Stimulated activated CD8-positive, alpha-beta memory T cell treated with anti-CD3 and anti-CD28 coated beads, Interleukin-15, amount 100 ng/mL, for 4 hours (primary cell): ENCODE data around the gene KRTAP29-1.
A peak's percentile ranks its signal among the peaks of the same experiment; 100 is the strongest.

Experiments used
- DNase-seq, 2 donors: peaks; one replicate each; pipeline ENCODE4 v3.0.0-alpha.2; 2020; ENCODE audit warnings: low read depth in 2 of 2

Gene KRTAP29-1

DNA sequence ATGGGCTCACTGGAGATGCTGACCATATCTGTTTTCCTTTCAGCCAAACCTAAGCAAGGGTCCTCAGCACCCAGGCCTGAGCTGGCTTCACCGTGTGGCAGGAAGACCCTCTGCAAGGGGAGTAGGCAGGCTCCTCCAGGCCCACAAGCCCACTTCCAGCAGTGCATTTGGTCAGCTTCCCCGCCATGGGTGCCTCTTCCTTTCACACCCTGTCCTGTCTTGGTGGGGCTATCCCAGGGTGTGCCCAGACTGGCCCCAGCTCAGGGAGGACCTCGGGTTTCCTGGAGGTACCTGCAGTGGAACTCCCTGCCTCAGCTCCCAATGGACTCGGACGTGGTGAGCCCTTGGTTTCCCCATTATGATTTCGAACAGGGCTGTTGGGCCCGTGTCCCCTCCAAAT is 25.6 kb upstream of the KRTAP29-1 start:
- no peak for DNase-seq

DNA sequence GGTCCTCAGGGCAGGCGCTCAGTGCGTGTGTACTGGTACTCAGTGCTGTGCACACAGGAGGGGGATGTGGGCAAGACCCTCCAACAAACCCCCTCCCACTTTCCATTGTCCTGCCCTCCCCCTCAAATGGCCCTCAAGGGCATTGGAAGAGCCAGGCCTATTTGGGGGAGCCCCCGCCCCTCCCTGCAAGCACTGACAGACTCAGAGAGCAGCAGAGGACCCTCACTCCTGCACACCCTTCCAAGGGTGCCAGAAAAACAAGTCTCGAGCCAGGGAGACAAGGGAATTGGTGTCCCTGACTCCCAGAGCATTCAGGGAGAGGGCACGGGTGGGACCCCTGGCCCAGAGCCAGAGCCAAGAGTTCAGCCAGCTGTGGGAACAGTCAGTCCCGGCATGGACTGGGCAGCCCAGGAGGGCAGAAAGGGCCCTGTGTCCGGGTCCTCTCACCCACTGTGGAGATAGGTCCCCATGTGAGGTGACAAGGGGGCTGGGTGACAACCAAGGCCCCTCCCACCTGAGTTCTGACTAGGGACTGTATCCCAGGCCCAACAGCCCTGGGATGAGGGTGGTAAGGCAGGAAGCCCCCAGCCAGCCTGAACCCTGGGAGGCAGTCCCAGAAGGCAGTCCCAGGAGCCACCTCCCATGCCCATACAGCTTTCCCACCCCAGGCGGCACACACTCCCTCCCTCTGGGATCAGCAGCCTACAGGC is 24.9 kb upstream of the KRTAP29-1 start:
- DNase-seq = no peak

- no peak for DNase-seq
Measured at GRCh38 chr17:41326173-41327145, 23.8 kb upstream of the KRTAP29-1 start.

DNA sequence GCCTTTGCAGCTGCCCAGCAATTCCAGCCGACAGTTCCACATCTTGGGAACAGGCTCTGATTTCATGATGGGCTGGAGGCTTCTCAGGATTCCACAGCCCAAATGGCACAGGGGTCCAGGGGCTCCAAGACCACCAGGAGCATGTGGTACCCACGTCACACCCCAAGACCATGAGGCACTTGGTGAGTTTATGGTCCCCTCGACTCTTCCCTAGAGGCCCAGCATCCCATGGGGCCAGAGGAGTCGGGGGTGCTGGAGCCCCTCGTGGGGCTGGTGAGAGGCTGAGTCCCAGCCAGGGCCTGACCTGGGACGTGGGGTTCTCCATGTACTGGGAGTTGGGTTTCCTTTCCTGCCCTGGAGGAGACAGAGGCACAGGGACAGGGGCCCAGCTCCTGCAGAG is 23.0 kb upstream of the KRTAP29-1 start:
- DNase-seq = no peak

DNA sequence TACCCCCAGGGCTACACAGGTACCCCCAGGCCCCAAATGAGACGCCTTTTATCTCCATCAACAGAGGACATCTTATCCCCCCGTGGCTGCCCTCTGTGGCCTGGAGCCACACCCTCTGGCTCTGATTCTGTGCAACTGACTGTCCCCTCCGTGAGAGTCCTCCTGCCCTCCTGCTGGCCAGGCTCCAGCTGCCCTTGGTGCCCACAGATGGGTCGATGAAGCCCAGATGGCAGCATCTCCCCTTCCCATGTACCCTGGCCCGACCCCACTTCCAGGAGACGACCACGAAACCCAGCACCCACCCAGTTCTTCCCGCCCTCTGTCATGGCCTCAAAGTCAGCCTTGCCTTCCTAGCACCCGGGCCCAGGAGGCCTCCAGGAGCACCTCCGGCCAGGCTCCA is 22.5 kb upstream of the KRTAP29-1 start:
- DNase-seq = no peak

DNA sequence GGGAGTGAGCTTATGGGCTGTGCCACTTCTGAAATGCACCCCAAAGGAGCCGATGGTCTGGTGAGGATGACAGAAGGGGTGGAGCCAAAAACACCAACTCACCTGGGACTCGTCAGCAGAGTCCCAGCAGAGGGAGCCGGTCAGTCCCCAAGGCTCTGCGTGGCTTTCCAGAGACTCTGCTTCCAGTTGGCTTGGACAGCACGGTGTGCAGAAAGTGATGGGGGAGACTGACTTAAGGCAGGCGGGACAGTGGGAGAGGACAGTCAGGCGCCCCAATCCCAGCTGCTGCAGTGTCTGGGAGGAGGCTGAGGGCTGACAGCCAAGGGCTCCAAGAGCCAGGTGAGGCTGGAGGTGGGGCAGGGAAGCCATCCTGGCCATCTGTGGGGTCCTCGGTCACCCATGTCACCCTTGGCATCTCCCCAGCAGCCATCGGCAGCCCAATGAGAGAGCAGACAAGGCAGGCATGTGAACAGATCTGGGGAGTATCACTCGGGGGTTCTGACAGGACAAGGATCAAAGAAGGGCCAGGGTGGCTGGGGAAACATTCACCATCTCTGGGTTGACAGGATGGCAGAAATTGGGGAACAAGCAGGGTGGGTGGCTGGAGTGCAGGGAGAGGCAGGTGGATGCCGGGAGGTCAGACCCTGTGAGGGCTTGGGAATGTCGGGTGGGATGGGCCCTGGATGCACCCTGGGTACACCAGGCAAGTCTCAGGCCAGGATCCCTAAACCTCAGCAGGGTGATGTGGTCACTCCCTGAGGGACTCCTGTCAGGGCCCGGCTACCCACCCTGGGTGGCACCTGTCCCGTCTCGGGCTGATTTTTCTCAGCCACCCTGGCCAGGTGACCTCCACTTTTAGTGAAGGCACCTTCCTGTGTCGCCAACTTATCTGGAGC is 21.8 kb upstream of the KRTAP29-1 start:
- DNase-seq = no peak

DNA sequence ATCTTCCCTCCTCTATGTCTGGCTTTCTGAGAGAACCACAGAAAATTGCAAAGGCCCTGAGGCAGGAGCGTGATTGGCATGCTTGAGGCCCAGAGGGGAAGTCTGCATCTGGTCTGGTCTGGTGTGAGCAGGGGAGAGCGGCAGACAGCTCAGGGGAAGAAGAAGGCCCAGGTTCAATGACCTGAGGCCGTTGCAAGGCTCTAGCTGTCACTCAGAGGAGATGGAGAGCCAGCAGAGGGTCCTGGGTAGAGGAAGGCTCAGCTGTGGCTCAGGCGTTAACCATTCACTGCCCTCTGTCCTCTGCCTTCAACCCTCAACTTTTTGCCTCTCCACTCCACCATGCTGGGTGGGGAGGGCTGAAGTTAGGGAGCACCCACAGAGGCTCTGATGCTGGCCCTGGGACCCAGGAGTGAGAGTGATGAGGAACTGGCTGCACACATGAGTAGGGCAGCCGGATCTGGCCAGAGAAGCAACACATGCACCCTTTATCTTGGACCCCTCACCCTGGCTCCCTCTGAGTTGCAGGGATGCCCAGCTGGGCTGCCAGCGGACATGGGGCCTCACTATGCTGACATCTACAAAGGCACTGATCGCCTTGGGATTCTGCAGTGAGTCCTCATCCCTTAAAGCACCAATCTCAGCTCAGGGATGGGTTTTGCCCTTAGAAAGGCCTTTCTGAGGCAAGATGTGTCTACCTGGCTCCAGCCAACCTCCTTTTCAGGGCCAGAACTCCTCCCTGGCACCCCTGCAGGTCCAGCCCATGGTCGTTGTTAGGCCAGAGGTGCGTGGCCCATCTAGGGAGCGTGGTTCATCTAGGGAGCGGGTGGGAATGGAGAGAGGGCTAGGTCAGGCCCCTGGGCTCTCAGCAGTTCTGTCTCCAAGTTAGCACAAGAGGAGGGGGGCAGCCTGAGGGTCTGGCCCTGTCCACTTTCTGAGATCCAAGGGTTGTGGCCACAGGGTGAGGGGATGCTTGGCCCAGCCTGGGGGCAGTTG is 20.5 kb upstream of the KRTAP29-1 start:
- no peak for DNase-seq

DNA sequence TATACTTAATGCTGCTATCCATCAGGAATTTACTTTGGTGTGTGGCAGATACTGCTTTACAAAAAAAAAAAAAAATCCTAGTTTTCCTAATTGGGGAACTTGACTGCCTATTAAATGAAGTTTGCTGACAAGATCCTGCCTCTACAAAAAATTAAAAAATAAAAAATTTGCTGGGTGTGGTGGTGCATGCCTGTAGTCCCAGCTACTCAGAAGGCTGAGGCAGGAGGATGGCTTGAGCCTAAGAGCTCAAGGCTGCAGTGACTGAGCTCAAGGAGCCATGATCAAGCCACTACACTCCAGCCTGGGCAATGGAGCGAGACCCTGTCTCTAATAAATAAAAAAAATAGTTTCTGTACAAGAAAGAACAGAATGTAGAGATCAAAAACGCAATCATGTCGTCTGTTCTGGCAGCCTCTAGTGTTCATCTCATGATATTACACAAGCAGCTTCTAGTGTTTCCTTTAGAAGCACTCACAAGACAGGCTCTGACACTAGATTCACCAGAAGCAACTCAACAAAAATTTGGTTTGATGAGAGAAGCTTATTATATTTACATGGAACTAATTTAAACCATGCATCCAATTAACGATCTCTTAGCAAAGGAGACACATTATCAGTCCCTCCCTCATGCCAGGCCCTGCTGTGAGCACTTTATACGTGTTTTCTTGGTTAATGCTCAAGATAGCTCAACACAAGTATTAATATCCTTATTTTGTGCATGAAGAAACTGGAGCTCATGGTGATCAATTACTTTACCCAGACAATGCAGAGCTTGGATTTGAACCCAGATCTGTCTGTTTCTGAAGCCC is 19.6 kb upstream of the KRTAP29-1 start:
- no peak for DNase-seq

- no peak for DNase-seq
Measured at GRCh38 chr17:41318231-41318630, 15.6 kb upstream of the KRTAP29-1 start.

DNA sequence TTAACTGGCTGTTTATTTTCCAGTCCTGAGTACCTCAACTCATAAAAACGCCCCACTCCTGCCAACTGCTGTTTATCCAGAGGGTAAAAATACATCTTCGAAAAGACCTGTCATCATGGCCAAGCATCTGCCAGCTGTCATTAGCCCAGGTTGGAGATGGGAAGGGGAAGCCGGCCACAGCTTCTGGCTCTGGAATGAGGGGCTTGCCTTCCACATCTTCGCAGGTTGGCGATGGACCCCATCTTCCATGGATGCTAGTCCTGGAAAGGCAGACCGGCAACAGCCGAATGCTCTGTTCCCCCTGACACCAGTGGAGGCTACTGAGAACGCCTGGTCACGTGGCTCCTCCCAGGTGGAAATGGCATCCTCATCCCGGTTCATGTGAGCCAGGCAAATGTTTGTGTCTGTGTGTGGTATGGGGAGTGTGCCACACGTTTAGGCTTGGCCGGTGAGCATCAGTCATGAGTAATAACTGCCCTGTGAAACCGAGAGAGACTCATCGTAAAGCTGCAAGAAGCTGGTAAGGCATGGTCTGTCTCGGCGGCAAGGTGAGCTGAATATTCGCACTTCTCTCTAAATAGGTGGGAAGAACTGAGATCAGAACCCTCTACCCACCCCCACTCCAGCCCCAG is 13.3 kb upstream of the KRTAP29-1 start:
- DNase-seq = no peak

DNA sequence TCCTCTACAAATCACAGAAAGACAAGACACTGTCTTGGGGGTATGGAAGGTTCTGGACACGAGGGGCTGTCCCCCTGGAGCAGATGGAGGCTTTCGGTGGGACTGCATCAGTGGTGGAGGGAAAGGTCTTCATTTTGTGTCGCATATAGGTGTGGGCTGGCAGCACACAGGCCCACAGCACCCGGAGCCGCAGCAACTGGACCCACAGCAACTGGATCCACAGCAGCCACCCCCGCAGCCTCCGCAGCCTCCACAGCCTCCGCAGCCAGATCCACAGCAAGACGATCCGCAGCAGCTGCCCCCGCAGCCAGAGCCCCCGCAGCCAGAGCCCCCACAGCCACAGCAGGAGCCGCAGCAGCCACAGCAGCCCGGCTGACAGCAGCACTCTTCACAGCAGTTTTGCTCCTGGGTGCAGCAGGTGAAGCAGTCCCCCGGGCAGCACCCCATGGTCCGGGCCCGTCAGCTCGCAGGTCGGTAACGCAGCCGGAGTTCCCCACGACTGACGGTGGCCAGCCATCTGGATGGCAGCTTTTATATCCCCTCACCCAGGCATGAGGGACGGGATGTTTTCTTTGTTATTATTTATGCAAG is 12.6 kb upstream of the KRTAP29-1 start, which contains the start of gene KRTAP17-1:
TSS of gene KRTAP17-1 (minus strand) at position 507 of the 591 bp plus-strand sequence. CDS start at position 447, 60 bp downstream.
- no peak for DNase-seq

- DNase-seq = no peak
Measured at GRCh38 chr17:41311111-41311510, 8.5 kb upstream of the KRTAP29-1 start.

GRCh38 chr17:41308918-41309359 is 6.3 kb upstream of the KRTAP29-1 start, which contains the start of gene KRTAP16-1:
Gene KRTAP16-1 (minus strand): TSS chr17:41309309. CDS start chr17:41309253, 56 bp downstream.
- DNase-seq = peak; percentile 11 to 18

DNA sequence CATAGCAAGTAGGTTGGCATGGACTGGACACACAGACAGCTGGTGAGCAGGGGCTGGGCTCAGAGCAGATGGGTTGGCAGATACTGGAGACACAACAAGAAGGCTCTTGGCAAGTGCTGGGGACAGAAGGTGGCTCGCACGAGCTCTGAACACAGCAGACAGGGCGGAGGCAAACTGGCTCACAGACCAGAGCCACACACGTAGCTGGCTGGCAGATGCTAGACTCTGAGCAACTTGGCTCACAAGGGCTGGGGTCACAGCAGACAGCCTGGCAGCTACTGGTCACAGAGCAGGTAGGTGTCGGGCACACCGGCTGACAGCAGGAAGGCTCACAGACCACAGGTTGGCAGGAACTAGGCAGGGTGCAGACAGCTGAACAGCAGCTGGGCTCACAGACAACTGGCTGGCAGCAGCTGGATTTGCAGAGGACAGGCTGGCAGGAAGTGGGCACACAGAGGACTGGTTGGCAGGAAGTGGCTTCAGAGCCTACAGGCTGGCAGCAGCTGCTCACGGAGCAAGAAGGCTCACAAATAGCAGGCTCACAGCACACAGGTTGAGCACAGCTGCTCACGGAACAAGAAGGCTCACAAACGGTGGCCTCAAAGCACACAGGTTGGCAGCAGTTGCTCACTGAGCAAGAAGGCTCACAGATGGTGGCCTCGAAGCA is 5.7 kb upstream of the KRTAP29-1 start:
- peak; percentile 41 to 47 for DNase-seq

DNA sequence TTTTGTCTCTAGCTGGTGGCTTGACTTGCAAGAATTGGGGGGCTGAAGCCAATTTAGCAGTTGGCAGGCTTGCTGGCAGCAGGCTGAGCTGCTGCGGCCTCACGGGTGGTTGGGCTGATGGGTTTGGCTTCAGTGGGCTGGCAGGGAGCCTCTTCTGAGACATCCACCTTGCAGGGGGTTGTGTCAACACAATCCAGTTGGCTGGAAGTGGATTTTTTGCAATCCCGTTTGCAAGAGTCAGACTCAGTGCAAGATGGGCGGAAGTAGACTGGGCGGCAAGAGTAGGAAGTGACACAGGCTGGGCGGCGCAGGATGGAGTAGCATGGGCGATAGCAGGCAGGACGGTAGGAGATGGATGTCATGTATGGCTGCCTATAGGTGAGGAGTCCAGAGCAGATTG is 5.0 kb upstream of the KRTAP29-1 start:
- no peak for DNase-seq

DNA sequence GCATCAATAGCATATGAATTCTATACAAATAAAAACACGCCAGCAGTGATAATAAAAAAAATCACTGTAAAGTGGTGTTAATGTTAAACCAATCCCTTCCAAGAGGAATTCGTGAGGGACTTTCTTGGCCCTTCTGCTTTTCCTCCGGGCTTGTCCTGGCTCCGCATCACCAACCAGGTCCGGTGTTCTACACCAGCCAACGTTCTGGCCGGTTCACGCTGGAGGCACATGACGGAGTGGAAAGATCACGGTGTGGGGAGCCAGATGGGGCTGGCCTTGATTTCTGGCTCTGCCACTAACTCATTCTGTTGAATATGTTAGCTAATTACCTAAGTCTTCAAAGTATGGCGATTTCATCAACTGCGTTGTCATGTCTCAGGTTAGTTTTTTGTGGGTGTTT is 1.4 kb upstream of the KRTAP29-1 start:
- DNase-seq = no peak

DNA sequence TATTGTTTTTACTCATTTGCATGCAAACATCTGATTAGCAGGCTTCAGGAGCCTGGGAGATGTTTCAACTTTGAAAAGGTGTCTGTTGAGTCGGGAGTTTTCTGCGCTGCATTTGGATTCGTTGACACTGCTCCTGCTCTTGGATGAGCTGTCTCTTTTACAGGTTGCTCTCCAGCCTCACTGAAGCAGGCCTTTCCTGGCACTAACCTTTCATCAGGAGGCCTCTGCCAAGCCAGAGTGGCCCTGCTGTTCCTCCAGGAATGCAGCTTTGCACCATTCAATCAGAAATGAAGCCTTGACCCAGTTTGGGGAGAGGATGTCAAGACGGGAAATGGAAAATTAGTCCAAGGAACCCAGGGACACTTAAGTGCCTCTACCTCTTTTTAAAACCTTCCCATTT is 330 bp upstream of the KRTAP29-1 start:
- no peak for DNase-seq

GRCh38 chr17:41301204-41301790 is 1.4 kb downstream of the KRTAP29-1 start:
- no peak for DNase-seq
